ENCODE data around the gene C9. TPM values are rescaled to one million over a fixed set of nuclear protein-coding genes. Genes with fewer than 3 reads are reported as not detected.
"Not testable (repeated sequence)": the region's sequence is repeated elsewhere in the genome, so short reads cannot be mapped to it uniquely, and the experiment has no call there.

C9 gene
- total and polyA plus RNA-seq, 4 donors: 128 to 3,238 (median 748) TPM

GRCh38 chr5:39341896-39342295 is 22.4 kb downstream of the C9 start:
- Histone ChIP-seq H3K27ac (ENCODE audit: low read depth in 1 of 2, low read length in 2 of 2) (no peak overlapping the region), H3K4me1 (ENCODE audit: control insufficient read depth in 4 of 4, insufficient read depth in 4 of 4, low read length in 3 of 4) (peaks cover 6 to 17% (median 13%) of the 10 kb centered on the region in 4 donors), H3K27me3 (ENCODE audit: control insufficient read depth in 4 of 4, insufficient read depth in 4 of 4, low read length in 3 of 4) (no peaks in the 10 kb centered on the region), H3K9ac (ENCODE audit: low read depth in 1 of 2, low read length in 2 of 2) (no peak overlapping the region), H3K36me3 (ENCODE audit: control insufficient read depth in 4 of 4, insufficient read depth in 3 of 4, low read depth in 1 of 4, low read length in 3 of 4) (peaks cover 11 to 45% (median 38%) of the 10 kb centered on the region in 4 donors), H3K9me3 (ENCODE audit: control insufficient read depth in 4 of 4, low read length in 3 of 4) (no peaks in the 10 kb centered on the region), H3K4me3 (ENCODE audit: low read depth in 1 of 3, low read length in 3 of 3) (no peak overlapping the region)
- 89% methylated on average over 1 of the region's 1 CpG for WGBS
- no peak for TF ChIP-seq HNF4A (conservative IDR thresholded peaks at IDR 0.05)
- TF ChIP-seq HNF4G (IDR thresholded peaks at IDR 0.05): no peak
- TF ChIP-seq EGR1 (IDR thresholded peaks at IDR 0.05; ENCODE audit: low read depth in 2 of 2): no peak
- TF ChIP-seq GABPA (IDR thresholded peaks at IDR 0.05 in 1 of 2, conservative IDR thresholded peaks at IDR 0.05 in 1 of 2): no peak
- no peak for TF ChIP-seq ATF3 (IDR thresholded peaks at IDR 0.05)
- TF ChIP-seq RXRA (IDR thresholded peaks at IDR 0.05): no peak
- TF ChIP-seq JUND (IDR thresholded peaks at IDR 0.05): no peak
- DNase-seq (ENCODE audit: low spot score): no peak

DNA sequence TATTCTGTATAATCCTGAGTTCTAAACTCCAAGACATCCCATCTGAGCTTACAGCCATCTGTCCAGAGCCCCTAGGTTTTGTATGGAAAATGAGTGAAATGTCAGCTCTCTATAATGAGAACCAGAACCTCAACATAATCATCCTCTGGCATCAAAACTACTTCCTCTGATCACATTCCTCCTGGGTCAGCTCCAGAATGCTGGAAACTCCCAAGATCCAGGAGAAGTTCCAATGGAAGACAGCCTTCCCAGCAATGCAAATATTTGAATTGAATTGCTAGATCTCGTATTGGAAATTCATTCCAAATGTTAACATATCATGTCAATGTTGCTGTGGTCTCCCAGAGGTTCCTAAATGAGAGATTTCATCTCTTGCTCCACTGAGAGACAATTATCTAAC is 23.8 kb downstream of the C9 start:
- no peak for TF ChIP-seq FOXA1 (IDR thresholded peaks at IDR 0.05)
- peaks cover 6 to 17% (median 12%) of the 10 kb centered on the region in 4 donors for H3K4me1 ChIP-seq (ENCODE audit: control insufficient read depth in 4 of 4, insufficient read depth in 4 of 4, low read length in 3 of 4)
- H3K4me3 ChIP-seq (ENCODE audit: low read depth in 1 of 3, low read length in 3 of 3): no peak overlapping the region
- peaks cover 12 to 54% (median 43%) of the 10 kb centered on the region in 4 donors for H3K36me3 ChIP-seq (ENCODE audit: control insufficient read depth in 4 of 4, insufficient read depth in 3 of 4, low read depth in 1 of 4, low read length in 3 of 4)
- H3K9ac ChIP-seq (ENCODE audit: low read depth in 1 of 2, low read length in 2 of 2): no peak overlapping the region
- H3K27ac ChIP-seq (ENCODE audit: low read depth in 1 of 2, low read length in 2 of 2): no peak overlapping the region
- WGBS: 35% methylated on average over 1 of the region's 1 CpG
- H3K27me3 ChIP-seq (ENCODE audit: control insufficient read depth in 4 of 4, insufficient read depth in 4 of 4, low read length in 3 of 4): no peaks in the 10 kb centered on the region
- DNase-seq (ENCODE audit: low spot score): no peak
- H3K9me3 ChIP-seq (ENCODE audit: control insufficient read depth in 4 of 4, low read length in 3 of 4): no peaks in the 10 kb centered on the region

GRCh38 chr5:39337252-39337915 is 26.9 kb downstream of the C9 start:
- 89% methylated on average over 1 of the region's 1 CpG for WGBS
- no peak overlapping the region for H3K4me3 ChIP-seq (ENCODE audit: low read depth in 1 of 3, low read length in 3 of 3)
- TF ChIP-seq HNF4A (conservative IDR thresholded peaks at IDR 0.05) (peak in 1 of 2 donors; percentile 15), RXRA (IDR thresholded peaks at IDR 0.05) (no peak)
- no peaks in the 10 kb centered on the region for H3K27me3 ChIP-seq (ENCODE audit: control insufficient read depth in 4 of 4, insufficient read depth in 4 of 4, low read length in 3 of 4)
- H3K27ac ChIP-seq (ENCODE audit: low read depth in 1 of 2, low read length in 2 of 2): no peak overlapping the region
- H3K9me3 ChIP-seq (ENCODE audit: control insufficient read depth in 4 of 4, low read length in 3 of 4): no peaks in the 10 kb centered on the region
- H3K4me1 ChIP-seq (ENCODE audit: control insufficient read depth in 4 of 4, insufficient read depth in 4 of 4, low read length in 3 of 4): peaks cover 0 to 6% (median 3%) of the 10 kb centered on the region in 4 donors
- no peak for DNase-seq (ENCODE audit: low spot score)
- peaks cover 13 to 66% (median 49%) of the 10 kb centered on the region in 4 donors for H3K36me3 ChIP-seq (ENCODE audit: control insufficient read depth in 4 of 4, insufficient read depth in 3 of 4, low read depth in 1 of 4, low read length in 3 of 4)
- no peak overlapping the region for H3K9ac ChIP-seq (ENCODE audit: low read depth in 1 of 2, low read length in 2 of 2)

DNA sequence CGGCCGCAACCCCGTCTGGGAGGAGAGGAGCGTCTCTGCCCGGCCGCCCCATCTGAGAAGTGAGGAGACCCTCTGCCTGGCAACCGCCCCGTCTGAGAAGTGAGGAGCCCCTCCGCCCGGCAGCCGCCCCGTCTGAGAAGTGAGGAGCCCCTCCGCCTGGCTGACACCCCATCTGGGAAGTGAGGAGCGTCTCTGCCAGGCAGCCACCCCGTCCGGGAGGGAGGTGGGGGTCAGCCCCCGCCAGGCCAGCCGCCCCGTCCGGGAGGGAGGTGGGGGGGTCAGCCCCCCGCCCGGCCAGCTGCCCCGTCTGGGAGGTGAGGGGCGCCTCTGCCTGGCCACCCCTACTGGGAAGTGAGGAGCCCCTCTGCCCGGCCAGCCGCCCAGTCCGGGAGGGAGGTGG is 30.0 kb downstream of the C9 start:
- H3K9me3 ChIP-seq (ENCODE audit: control insufficient read depth in 4 of 4, low read length in 3 of 4); H3K27me3 ChIP-seq (ENCODE audit: control insufficient read depth in 4 of 4, insufficient read depth in 4 of 4, low read length in 3 of 4); H3K27ac ChIP-seq (ENCODE audit: low read depth in 1 of 2, low read length in 2 of 2); H3K4me3 ChIP-seq (ENCODE audit: low read depth in 1 of 3, low read length in 3 of 3); DNase-seq (ENCODE audit: low spot score); H3K9ac ChIP-seq (ENCODE audit: low read depth in 1 of 2, low read length in 2 of 2); H3K4me1 ChIP-seq (ENCODE audit: control insufficient read depth in 4 of 4, insufficient read depth in 4 of 4, low read length in 3 of 4): not testable (repeated sequence)
- H3K36me3 ChIP-seq (ENCODE audit: control insufficient read depth in 4 of 4, insufficient read depth in 3 of 4, low read depth in 1 of 4, low read length in 3 of 4): peaks cover 6 to 71% (median 52%) of the 10 kb centered on the region in 4 donors
- 88% methylated on average over 27 of the region's 27 CpGs for WGBS

GRCh38 chr5:39333104-39333503 is 31.2 kb downstream of the C9 start:
- 96% methylated on average over 1 of the region's 1 CpG for WGBS
- Histone ChIP-seq H3K27ac (ENCODE audit: low read depth in 1 of 2, low read length in 2 of 2) (no peak overlapping the region), H3K36me3 (ENCODE audit: control insufficient read depth in 4 of 4, insufficient read depth in 3 of 4, low read depth in 1 of 4, low read length in 3 of 4) (peaks cover 4 to 73% (median 50%) of the 10 kb centered on the region in 4 donors), H3K9me3 (ENCODE audit: control insufficient read depth in 4 of 4, low read length in 3 of 4) (no peaks in the 10 kb centered on the region), H3K9ac (ENCODE audit: low read depth in 1 of 2, low read length in 2 of 2) (no peak overlapping the region), H3K4me3 (ENCODE audit: low read depth in 1 of 3, low read length in 3 of 3) (no peak overlapping the region), H3K4me1 (ENCODE audit: control insufficient read depth in 4 of 4, insufficient read depth in 4 of 4, low read length in 3 of 4) (peaks cover 0 to 4% (median 1%) of the 10 kb centered on the region in 4 donors), H3K27me3 (ENCODE audit: control insufficient read depth in 4 of 4, insufficient read depth in 4 of 4, low read length in 3 of 4) (no peaks in the 10 kb centered on the region)
- TF ChIP-seq FOXA2 (IDR thresholded peaks at IDR 0.05) (no peak), ATF3 (IDR thresholded peaks at IDR 0.05) (no peak), NR2F2 (IDR thresholded peaks at IDR 0.05) (no peak), HNF4A (conservative IDR thresholded peaks at IDR 0.05) (no peak), JUND (IDR thresholded peaks at IDR 0.05) (no peak), RXRA (IDR thresholded peaks at IDR 0.05) (no peak), SP1 (IDR thresholded peaks at IDR 0.05) (no peak), CTCF (IDR thresholded peaks at IDR 0.05; ENCODE audit: low read depth, low read length, missing input control) (no peak)
- TF ChIP-seq, protein P1, sequence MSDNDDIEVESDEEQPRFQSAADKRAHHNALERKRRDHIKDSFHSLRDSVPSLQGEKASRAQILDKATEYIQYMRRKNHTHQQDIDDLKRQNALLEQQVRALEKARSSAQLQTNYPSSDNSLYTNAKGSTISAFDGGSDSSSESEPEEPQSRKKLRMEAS (IDR thresholded peaks at IDR 0.05): no peak
- no peak for DNase-seq (ENCODE audit: low spot score)

All from liver (tissue), 9 donors.